ENCODE data around the gene ACTR3.
A peak's percentile ranks its signal among the peaks of the same experiment; 100 is the strongest.

The ACTR3 gene

DNA sequence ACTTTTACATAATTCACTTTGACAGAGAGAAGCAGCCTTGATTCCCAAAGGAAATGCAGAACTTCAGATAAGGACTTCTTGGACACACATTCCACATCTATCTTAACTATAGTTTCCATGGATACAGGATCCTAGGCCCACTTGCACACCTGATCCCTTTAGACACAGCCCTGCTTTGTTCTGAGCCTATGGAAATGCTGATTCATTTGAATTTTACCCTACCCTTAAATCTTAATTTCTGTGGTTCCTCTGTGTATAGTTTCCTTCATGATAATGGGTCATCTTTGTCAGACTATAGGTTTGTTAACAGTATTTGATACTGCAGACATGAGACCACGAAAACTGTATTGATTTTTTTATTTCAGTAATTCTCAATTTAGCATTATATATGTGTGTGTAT is 77.4 kb downstream of the ACTR3 start:
- DNase-seq: no peak

DNA sequence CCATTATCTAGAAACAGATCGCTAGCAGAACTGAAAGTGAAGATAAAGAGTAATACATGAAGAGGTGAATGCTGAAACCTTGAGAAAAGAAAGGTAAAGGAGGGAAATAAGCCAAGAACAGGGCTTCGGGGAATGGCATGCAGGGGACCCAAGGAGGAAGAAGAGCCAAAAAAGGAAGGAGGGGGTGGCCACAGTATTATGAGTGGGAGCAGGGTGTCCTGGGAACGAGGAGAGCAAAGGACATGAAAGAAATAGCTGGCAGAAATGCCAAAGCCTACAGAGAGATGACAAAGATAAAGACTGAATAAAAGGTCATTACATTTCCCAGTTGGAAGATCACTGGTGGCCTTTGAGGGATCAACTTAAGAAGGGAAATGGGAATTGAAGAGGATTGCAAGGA is 82.9 kb downstream of the ACTR3 start:
- no peak for DNase-seq

DNA sequence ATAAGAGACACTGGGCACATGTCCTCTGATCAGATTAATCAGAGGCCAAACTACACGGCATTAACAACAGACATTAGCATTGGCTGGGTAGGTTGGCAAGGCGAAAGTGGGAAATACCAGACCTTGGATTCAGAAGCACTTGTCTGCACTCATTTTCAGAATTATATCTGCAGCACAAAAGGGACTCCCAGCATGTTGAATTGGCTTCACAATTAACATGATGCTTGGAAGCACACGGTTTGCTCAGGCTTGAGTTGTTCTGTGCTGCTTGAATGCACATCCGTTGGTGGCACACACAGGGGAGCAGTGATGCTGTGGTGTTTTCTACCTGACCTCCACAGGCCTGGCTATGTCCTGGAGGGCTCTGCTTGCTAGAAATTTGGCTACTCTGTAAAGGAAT is 83.9 kb downstream of the ACTR3 start:
- no peak for DNase-seq

DNA sequence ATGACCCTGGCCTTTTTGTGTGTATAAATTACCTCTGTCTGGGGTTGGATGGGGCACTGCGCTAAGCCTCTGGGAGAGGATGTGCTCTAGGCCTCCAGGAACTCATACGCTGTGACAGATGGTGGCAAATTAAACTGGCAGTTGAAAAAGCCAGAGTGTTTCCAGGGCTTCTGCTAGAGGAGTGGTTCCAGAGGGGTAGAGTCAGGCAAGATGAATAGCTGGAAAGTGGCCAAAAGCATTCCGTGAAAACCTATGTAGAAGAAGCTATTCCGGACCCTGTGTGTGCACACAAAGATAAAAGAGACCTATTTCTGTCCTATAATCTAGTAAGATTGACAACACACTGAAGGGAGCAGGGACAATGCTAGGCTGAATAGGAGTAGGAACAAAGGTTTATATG is 84.8 kb downstream of the ACTR3 start:
- no peak for DNase-seq

DNA sequence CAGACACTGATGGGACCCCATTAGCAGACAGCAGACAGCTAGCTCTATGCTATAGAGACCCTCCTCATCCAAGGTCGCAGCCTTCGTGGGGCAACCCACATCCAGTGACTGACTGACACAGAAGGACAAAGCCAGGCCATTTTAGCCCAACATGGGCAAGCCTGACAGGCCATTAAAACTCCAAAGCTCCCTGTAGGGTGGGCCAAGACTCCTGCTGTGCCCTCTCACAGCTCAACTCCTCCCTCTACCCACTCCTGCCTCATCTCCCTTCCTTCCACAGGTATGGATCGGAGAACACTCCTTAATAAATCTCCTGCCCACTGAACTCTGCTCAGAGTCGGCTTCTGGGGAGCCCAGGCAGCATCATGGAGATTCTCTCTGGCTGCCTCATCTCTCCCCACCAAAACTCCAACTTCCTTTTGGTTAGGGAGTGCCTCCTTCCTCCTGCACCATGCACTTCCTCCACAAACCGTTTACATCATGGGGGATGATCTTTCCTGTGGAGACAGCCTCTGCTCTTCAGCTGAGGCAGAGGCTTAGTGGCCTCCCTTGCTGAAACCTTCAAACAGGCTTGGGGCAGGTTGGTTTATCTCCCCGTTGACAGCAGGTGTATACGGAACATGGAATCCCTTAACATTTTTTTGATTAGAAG is 86.5 kb downstream of the ACTR3 start:
- peak; percentile 29 for DNase-seq

DNA sequence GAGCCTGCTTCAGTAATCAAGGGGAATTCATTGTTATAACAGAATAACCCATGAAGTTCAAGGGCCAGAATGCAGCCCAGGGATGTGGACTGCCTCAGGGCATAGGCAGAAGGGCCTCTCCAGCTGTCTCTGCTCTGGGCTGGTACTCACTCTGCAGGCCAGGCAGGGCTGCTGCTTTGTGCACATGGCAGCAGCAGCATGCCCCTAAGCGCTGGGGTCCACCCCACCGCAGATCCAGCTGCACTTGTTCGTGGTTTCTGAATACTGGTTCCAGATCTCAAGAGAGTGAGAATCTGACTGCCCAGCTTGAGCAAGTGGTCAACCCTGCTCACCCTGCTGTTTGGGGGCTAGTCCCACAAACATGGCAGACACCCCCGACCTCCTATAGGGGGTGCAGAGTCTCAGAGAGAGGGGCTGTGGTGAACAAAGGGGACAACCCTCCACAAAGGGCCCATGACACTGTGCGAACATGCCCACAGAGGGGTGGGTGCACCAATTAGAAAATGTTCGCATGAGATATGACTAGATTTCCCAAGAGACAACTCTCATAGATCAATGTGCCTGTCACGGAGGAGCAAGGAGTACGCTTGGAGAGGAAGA is 87.3 kb downstream of the ACTR3 start:
- no peak for DNase-seq

DNA sequence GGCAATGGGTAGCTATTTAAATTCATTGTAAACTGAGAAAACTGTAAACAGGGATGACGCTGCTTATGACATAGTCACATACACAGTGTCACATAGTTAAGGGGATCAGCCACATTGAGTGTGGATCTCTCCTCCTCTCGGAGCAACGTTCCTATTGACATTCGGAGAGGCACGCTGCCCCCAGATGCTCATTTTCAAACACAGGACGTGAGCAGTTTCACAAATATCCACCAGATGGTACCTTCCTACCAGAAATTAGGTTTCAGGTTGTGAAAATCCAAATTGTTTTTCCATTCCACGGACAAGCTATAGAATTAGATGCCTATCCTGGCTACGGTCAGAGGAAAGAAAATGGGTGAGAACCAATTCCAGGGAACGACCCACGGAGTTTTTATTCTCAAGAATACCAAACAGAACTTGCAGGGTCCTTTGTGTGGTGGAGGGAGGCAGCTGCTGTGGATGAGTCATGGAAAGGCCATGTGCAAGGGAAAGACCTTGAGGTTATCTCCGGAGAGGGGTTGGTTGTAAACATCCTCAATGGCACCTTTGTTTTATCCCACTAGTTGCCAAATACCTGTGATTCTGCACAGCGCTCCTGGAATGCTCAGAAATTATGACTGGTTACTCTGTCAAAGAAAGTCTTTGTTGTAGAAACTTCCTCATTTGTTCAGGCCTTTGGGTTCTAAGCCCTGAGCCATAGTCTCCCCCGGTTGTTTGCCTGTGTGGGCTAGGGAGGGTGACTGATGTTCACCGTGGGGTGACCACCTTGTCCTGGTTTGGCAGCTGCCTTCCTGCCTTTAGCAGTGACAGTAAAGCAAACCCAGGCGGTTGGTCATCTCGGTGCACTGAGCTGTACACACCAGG is 88.0 kb downstream of the ACTR3 start:
- peak; percentile 19 for DNase-seq

DNA sequence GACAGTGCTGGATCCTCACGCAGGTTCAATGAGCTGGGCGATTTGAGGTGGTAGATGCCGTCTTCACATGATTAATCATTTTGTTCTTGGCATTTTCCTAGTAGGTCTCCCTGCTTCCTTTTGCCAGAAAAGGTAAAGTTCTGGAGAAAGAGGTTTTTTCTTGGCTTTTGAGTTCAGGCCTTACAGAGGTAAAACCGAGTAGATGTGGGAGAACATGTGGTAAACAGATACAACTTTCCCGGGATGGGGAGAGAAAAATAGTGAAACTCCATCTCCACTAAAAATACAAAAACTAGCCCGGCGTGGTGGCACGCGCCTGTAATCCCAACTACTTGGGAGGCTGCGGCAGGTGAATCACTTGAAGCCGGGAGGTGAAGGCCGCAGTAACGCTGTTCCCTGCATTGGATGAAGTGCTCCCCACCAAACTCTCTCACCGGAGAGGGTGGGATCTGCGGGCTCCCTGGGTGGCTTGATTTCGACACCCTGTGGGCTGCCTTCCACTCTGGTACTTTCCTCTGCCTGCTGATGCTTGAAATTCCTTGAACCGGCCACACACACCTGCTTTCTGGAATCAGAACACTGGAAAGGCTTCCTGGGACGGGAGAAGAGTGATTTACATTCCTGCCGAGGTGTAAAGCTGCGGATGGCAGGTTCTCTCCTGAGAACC is 88.8 kb downstream of the ACTR3 start:
- DNase-seq: no peak

DNA sequence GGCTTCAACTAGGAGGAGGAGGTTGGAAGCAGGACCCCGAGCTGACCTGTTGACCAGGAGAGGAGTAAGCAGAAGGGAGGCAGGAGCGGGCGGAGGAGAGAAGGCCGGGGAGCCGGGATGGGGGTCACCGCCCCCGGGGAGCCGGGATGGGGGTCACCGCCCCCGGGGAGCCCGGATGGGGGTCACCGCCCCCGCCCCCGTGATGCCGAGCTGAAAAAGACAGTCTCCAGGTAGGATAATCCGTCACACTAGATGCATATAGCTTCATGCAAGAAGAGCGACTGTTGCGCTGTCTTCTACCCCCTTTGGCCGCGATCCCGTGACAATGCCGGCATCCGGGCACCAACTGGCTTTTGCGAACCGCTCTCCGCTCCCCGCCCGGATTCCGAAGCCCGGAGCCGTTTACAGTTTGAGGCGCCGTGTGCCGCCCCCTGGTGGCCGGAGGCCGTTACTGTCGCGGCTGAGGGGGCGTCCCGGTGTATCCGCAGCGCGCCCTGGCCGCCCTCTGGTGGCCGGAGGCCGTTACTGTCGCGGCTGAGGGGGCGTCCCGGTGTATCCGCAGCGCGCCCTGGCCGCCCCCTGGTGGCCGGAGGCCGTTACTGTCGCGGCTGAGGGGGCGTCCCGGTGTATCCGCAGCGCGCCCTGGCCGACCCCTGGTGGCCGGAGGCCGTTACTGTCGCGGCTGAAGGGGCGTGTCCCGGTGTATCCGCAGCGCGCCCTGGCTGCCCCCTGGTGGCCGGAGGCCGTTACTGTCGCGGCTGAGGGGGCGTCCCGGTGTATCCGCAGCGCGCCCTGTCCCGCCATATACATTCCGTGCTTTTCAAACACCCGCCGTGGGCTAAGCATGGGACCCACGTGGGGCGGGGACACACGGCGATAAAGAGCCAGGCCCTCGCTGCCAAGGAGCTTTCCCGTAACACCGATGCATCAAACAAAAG is 89.6 kb downstream of the ACTR3 start:
- peak; percentile 57 for DNase-seq

DNA sequence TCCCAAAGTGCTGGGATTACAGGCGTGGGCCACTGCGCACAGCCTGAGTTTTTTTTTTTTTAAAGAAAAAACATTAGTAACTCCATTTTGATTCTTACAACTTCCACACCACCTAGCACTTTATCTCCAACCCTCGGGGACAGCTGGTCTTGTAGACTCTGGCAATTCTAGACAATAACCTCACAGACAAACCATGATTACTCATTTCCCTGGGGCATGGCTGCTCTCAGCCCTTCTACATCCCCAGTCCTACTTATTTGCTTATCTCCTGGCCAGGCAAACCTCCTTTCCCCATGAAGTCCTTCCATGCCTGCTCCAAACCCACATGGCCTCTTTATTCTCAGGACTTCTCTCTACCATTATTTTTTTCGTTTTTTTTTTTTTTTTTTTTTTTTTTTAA is 91.1 kb downstream of the ACTR3 start:
- peak; percentile 41 for DNase-seq

DNA sequence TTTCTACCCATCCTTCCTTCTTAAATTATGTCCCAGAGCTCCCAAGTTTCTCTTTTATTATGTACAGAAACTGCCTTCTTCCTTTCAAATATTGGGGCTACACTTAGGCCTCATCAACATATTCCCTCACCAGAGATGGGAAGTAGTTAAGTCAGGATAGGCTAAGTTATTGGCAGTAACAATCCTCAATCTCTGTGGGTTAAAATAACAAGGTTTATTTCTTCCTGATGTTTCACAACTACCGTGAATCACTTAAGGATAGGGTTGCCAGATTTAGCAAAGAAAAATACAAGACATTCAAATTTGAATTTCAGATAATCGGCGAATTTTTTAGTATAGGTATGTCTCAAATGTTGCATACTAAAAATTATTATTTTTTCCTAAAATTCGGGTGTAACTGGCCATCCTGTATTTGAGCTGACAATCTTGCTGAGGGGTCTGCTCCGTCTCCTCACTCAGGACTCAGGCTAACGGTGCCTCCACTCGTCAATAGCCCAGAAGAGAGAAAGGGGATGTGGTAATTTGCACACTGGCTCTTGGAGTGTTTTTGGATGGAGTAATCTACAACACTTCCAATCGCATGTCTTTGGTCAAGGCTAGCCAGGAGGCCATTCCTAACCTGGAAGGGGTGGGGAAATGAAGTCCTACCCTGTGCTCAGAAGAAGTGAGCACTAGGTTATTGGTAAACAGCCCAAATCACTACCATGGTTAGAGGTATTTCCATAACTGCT is 91.7 kb downstream of the ACTR3 start:
- no peak for DNase-seq

DNA sequence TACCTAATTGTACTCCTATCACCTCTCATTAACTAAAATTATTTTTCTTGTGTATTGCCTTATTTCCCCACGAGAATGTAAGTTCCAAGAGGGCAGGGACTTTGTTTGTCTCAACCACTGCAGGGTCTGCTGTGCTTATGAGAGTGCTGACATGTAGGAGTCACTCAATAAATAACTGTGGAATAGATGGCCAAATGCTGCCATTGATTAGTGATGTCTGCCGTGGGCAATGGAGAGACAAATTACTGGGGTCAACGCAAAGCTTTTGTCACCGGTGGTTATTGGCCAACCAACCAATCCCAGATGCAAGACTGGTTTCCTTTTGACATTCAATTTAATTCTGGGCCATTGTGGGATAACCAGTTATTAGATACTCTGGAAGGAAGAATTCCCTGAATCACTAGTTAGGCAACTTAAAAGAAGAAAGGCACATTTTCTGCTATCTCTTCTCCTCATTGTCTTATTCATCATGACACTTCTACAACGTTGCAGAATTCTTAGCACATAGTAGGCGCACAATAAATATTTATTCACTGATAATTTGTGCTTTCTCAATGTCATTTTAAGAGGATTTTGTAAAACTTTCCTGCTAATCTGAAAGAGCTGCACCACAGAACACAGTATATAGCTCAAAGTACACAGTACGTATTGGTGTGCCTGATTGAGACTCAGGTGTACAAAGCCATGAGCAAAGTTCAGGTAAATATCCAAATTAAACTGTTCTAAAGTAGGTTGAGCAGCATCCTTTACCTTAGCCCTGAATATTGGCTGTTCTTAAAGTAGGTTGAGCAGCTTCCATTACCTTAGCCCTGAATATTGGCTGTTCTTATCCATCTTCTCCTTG is 95.9 kb downstream of the ACTR3 start:
- DNase-seq: no peak

DNA sequence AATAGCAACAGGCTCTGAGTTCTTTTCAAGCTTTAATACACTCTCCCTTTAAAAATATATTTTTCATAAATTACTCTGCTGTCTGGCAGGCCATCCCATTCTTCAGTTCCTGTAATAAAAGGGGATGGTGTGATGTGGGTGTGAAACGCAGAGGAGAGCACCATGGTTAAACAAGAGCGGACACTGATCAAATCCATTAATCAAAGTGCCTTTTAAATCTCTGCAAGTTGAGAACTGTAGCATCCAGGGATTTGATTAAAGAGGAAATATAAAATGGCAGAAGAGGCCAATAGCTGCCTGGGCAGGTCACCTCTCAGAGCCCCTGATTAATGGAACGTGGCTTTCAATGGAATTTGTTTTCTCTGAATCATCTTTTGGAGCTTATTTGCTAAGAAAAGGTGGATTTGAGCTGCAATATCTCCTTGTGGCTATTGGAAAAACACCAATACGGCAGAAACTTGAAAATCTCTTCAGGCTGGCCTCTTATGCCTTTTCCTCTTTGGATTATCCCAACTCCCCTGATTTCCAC is 96.9 kb downstream of the ACTR3 start:
- DNase-seq: no peak

DNA sequence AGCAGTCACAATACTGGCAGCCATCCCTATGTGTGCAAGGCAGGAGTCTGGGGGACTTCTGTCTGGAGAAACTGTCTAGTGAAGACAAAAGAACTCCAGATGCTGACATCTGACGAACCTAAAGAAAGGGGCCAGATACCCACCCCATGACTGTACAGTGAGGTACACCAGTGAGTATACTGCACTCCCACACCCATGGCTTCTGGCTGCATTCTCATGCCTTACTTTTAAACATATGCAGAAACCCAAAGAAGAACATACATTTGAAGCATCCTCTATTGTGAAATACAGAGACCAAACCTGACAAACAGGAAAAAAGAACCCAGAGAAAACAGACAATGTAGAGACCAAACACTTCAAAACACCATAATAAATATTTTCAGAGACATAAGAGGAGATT is 102.2 kb downstream of the ACTR3 start:
- DNase-seq: no peak

DNA sequence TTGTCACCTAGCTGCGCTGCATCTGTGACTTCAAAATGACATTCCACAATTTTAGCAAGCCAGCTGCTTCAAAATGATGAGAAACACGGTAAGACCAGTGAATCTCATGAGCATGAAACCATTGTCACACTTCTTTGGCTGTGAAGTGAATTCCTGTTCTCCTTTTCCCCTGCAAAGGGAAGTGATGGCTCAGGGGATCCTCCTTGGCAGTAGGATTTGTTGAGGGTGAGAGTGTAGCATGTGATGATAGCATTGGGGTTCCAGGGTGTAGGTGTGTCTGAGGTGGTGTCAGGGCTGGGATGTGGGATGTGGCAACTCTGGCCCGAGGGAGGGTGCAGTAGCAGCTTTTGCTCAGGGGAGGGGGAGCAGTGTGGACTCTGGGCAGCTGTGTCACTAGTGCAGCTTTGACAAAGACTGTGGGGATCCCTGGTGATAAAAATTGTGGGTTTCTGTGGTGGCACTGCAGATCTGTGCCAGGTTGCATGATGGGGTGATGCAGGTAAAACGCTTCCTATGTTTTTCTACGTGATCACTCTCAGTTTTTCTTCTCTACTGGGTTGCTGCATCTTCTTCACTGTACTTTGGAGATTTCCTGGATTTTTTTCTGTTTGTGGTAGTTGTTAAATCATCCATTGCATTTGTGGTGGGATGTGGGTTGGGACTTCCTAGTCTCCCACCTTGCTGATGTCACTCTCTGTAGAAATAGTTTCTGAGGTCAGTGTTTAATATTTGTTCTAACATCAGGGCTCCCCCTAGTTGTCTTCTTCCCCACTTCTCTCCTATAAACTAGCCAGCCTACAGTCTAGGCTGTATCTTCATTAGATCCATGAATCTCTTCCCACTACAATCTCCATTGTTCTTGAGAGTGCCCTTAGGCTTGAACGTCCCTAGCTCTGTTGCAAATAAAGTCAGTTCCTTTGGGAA is 107.0 kb downstream of the ACTR3 start:
- DNase-seq: no peak

DNA sequence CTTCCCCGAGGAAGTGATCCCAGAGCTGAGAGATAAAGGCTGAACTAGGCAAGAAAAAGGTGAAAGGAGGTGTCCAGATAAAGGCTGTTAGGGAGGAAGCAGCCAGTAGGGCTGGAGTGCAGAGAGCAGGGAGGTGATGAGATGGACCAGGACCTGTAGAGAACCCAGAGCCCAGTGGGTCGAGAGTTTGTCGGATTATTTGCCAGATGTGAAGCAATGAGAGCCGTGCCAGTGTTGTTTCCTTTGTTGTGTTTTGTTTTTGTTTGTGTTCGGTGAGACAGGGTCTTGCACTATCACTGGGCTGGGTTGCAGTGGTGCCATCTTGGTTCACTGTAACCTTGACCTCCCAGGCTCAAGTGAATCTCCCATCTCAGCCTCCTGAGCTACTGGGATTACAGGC is 111.3 kb downstream of the ACTR3 start:
- no peak for DNase-seq

DNA sequence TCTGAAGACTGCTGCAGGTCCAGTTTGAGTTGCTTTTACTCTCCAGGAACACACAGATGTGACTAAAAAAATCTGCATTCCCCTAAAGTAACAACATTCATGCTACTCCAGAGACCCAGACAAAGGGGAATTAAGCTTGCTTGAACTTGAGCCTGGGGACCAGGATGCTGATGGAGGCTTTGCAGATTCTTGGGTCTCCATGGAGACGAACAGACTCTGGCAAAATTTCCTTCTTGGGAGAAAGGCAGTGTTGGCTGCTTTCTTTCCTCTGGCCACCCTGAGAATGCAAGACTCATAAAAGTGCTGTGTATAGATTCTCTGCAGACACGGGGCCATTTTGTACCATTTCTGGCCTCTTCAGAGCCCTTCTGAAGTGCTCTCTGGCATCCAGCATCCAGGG is 112.0 kb downstream of the ACTR3 start:
- no peak for DNase-seq

DNA sequence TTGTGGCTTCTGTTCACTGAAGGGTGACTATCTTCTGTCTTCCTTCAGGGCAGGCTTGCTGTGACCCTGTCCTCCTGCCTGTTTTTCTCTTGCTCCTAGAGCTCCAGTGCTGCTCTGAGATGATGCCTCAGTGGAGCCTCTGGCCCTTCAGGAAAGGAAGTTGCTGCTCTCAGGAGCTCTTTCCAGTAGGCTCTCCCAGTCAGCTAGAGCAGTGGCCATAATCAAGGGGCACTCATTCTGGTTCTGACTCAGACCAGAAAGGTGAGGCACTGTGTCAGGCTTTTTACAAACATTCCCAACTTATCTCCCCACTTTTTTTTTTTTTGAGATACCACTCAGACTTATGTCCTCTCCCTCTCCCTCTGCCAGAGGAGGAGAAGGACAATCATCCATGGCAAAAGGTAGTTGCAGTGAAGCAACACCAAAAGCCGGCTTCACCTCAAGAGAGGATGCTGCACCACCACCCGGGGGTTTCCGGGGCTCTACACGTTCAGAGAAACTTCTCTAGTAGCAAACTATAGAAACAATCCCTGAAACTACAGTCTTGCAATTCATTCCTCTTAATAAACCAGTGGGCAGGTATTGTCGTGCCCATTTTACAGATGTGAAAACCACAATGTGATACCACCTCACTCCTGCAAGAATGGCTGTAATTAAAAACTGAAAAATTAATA is 115.4 kb downstream of the ACTR3 start:
- DNase-seq: no peak

DNA sequence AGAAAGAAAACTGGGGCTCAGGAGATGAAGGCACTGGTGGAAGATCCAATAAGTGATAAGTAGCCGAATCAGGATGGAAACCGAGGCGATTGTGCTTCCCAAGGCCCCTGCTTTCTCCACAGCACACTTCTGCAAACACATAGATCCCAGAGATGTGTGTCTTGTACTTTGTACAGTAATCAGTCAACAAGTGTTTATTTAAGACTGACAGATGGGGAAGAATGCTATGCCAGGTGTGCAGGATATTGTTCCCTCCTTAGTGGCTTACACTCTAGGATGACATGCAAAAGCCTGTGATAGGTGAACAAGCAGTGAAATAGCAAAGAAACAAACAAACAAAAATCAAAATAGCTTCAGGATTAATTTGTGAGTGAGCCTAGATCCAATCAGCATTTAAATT is 116.6 kb downstream of the ACTR3 start:
- no peak for DNase-seq
